Activated effector memory CD4-positive, alpha-beta T cell treated with anti-CD3 and anti-CD28 coated beads, Interleukin-2, amount 50 U/mL, for 16 hours (primary cell): Measurements from ENCODE around the gene TRANK1.

Source experiments
- DNase-seq: peaks from one replicate; pipeline ENCODE4 v3.0.0-alpha.2; 2020

TRANK1 gene

GRCh38 chr3:36833160-36833814 lies 111.6 kb downstream of the TRANK1 start:
- no peak for DNase-seq

GRCh38 chr3:36832406-36832805 lies 112.4 kb downstream of the TRANK1 start:
- DNase-seq: no peak

DNA sequence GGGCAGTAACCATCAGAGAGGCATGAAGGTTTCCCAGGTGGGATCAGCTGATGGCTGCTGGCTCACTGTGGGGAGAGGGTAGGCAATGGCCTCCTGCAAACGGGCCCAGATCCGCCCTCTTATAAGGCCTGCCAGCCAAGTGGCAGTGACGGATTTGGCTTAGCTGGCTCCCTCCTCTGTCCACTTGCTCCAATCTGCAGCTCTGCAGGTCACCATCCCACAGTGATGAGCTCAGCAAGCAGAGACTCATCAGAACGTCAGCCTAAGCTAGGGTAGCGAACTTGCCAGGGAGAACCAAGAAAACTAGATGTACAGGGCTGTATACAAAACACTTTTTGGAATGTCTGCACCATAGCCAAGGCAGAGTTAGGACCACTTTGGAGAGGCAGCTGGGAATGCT lies 117.7 kb downstream of the TRANK1 start:
- no peak for DNase-seq

GRCh38 chr3:36826240-36826639 lies 118.6 kb downstream of the TRANK1 start:
- DNase-seq: no peak

DNA sequence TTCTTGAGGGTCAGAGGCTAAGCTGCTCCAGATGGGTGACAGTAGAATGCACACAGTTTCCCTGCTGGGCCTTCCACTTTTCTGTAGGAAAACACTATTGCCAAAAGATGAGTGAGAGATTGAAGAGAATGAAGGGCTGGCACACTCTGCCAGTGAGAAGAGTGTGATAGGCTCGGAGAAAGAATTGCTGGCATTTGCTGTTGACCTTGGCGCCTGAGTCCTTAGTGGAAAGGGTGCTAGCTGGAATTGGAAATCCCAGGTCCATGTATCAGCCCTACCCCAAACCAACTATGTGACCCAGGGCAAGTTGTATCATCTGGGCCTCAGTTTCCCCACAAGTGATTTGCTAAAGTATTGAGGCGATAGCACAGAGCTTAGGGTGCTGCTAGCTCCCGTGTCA lies 120.4 kb downstream of the TRANK1 start:
- DNase-seq: no peak

GRCh38 chr3:36823806-36824205 lies 121.0 kb downstream of the TRANK1 start:
- no peak for DNase-seq

- DNase-seq: no peak
Measured at GRCh38 chr3:36820083-36820482, 124.8 kb downstream of the TRANK1 start.

DNA sequence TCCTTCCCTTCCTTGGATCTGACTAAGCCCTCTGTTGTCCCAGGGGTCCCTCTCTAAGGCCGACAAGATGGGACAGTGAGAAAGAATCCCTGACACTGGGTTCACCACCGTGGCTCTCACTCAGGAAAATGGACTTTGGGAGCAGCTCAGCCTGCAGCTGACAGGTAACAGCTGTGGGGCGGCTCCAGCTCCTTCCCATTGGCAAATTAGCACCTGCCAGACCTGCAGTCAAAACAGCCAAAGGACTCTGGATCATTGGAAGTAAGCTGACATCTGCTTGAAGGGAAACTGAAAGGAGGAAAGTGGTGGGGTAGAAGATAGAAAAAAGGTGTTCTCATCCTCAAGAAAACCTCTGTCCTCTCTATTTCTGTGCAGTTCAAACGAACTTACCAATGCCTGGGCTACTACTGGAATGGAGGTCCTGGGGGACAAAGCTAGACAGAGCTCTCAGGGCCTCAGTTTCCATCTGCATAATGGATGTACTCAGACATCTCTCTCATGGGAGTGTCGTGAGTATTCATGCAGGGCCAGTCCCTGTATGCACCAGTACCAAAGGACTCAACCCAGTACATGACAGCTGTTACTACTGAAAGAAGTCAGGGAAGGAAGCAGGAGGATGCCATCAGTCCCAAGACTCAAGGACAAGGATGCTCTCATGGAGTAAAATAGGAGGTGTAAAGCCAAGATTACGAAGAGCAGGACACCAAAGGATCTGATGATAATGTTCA lies 126.9 kb downstream of the TRANK1 start:
- DNase-seq: no peak

DNA sequence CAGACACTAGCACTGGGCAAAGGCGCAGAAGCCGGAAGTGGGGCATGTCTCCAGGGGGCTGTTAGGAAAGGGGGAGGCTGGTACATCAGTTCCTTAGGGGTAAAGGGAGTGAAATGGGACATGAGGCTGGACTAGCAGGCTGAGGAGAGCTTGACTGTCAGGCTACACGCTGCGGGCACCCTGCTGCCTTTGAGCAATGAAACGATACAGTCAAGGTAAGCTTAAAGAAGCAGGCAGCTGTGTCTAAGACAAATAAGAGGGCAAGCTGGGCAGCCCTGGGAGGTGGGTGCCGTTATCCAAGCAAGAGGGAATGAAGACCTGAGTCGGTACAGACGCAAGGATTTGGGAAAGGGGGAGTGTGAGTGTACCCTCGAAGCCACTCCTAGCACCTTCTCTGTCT lies 129.5 kb downstream of the TRANK1 start:
- no peak for DNase-seq

- no peak for DNase-seq
Measured at GRCh38 chr3:36814776-36815175, 130.1 kb downstream of the TRANK1 start.

DNA sequence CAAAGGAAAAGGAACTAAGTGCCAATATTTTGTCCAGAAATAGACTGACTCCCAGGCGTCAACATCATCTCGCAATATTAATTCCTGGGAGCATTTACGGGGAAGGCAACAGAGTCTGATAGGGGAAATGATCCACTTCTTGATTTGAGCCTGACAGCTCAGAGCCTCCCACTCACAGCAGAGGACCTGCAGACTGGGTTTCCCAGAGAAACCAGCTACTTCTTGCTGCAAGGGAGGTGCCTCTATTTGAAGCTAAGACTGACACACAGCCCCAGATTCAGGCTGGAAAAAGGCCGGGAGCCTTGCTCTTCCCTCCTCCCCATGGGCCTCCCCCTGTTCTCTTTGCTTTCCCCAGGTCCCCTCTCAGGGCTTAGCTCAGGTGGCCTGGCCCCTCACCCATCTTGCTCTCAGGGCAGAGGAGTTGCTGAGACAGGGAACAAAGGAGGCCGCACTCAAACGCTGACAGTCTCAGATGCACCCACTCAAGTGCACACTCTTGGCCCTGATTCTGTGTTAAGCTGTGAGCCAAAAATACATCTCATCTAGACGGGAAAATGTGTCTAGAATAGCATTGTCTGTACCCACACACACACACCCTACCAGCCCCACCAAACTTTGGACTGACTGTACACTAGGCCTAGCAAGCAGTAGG lies 130.7 kb downstream of the TRANK1 start:
- DNase-seq: no peak

- DNase-seq: no peak
Measured at GRCh38 chr3:36813305-36813704, 131.5 kb downstream of the TRANK1 start.

DNA sequence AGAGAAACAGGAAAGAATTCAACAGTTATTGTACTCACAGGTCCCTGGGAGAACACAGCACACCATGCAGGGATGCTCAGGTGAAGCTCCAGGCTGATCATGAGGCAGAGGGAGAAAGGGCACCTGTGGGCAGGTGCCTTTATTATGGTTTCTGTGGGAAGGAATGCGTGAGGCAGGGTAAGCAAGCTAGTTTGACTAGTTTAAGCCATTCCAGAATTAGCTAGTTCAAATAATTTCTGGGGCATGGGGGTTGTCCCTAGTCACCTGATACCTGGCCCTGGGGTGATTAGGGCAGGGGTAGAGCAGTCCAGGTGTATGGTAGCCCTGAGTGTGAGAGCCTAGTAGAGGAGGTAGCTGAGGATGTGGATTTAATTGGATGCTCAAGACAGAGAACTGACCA lies 132.6 kb downstream of the TRANK1 start:
- no peak for DNase-seq

GRCh38 chr3:36811768-36812167 lies 133.1 kb downstream of the TRANK1 start:
- DNase-seq: no peak

- DNase-seq: no peak
Measured at GRCh38 chr3:36804295-36805055, 140.4 kb downstream of the TRANK1 start.

- no peak for DNase-seq
Measured at GRCh38 chr3:36803091-36803791, 141.6 kb downstream of the TRANK1 start.

GRCh38 chr3:36800533-36801116 lies 144.2 kb downstream of the TRANK1 start:
- DNase-seq: no peak

DNA sequence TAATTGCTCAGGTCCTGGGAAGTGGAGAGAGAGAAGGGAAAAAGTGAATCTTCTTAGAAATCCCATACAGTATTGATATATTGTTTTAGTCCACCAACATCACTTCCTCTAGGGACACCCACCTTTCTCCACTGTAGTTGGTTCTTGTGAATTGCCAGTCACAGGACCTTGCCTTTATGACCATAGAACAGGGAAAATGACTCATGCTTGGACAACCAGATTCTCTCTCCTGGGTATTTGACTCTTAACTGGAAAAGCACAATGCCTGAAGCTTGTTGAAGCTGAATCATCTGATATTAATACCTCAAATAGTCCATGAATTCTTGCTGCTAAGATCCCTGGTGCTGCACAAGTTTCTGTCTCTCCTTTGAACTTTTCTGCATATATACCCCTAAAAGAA lies 148.0 kb downstream of the TRANK1 start:
- no peak for DNase-seq

DNA sequence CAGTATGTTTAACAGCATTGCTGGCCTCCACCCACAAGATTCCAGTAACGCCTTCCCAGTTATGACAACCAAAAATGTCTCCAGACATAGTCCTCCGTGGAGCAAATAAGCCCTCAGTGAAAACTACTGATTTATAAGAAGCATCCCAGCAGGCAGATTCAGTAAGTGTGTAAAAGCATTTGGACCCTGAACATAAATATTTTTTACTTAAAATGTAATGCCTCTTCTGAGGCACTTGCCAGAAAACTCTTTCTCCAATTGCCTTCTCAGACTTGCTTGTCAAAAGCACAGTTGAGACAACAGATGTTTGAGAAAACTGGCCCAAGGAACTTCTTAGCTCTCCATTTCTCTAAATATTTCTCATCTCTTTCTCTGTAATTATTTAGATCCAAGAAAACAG lies 148.7 kb downstream of the TRANK1 start:
- no peak for DNase-seq

- DNase-seq: no peak
Measured at GRCh38 chr3:36795622-36796021, 149.2 kb downstream of the TRANK1 start.

- DNase-seq: no peak
Measured at GRCh38 chr3:36792342-36792741, 152.5 kb downstream of the TRANK1 start.

DNA sequence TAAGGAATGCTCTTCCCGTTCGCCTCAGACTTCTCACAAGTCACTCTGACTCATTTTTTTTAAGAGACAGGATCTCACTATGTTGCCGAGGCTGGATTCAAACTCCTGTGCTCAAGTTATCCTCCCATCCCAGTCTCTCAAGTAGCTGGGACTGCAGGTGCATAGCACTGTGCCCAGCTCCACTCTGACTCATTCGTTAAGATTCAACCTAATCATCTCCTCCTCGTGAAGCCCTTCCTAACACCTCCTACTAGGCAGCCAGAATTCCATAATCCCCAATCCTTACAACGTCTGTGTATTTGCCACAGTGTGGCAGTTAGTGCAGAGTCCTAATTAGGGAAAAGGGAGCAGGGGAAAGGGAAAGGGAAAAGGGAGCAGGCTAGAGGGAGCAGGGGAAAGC lies 154.1 kb downstream of the TRANK1 start:
- no peak for DNase-seq
